ENCODE data around the gene ZNF266.

ZNF266 gene

GRCh38 chr19:9445037-9445436 is 9.7 kb upstream of the ZNF266 start:
- H3K27ac ChIP-seq = no peak overlapping the region
- TF ChIP-seq ZFX (IDR thresholded peaks at IDR 0.05) = no peak
- no peak for TF ChIP-seq CTCF (conservative IDR thresholded peaks at IDR 0.05)

- no peak overlapping the region; the same call in 1 of the 2 replicates for H3K27ac ChIP-seq
- TF ChIP-seq CTCF (conservative IDR thresholded peaks at IDR 0.05) = no peak
- no peak for TF ChIP-seq ZFX (IDR thresholded peaks at IDR 0.05)
Measured at GRCh38 chr19:9436358-9436757, 985 bp upstream of the ZNF266 start.

GRCh38 chr19:9431475-9431874 is 3.9 kb downstream of the ZNF266 start:
- TF ChIP-seq ZFX (IDR thresholded peaks at IDR 0.05) (no peak), CTCF (conservative IDR thresholded peaks at IDR 0.05) (peak; percentile 63)
- no peak overlapping the region for H3K27ac ChIP-seq

GRCh38 chr19:9430444-9430843 is 4.9 kb downstream of the ZNF266 start:
- TF ChIP-seq ZFX (IDR thresholded peaks at IDR 0.05) (no peak), CTCF (conservative IDR thresholded peaks at IDR 0.05) (no peak)
- H3K27ac ChIP-seq = no peak overlapping the region

- TF ChIP-seq CTCF (conservative IDR thresholded peaks at IDR 0.05) (no peak), ZFX (IDR thresholded peaks at IDR 0.05) (no peak)
- H3K27ac ChIP-seq = no peak overlapping the region
Measured at GRCh38 chr19:9427941-9428340, 7.4 kb downstream of the ZNF266 start.

GRCh38 chr19:9413240-9413954 is 22.0 kb downstream of the ZNF266 start:
- H3K27ac ChIP-seq = no peak overlapping the region
- TF ChIP-seq CTCF (conservative IDR thresholded peaks at IDR 0.05) = no peak
- no peak for TF ChIP-seq ZFX (IDR thresholded peaks at IDR 0.05)

GRCh38 chr19:9407827-9408226 is 27.5 kb downstream of the ZNF266 start:
- no peak overlapping the region for H3K27ac ChIP-seq

More at GRCh38 chr19:9407827-9408226, 27.5 kb downstream of the ZNF266 start:
- no peak for TF ChIP-seq CTCF (conservative IDR thresholded peaks at IDR 0.05)
- TF ChIP-seq ZFX (IDR thresholded peaks at IDR 0.05) = no peak
